ENCODE results near the gene WNK1.

DNA sequence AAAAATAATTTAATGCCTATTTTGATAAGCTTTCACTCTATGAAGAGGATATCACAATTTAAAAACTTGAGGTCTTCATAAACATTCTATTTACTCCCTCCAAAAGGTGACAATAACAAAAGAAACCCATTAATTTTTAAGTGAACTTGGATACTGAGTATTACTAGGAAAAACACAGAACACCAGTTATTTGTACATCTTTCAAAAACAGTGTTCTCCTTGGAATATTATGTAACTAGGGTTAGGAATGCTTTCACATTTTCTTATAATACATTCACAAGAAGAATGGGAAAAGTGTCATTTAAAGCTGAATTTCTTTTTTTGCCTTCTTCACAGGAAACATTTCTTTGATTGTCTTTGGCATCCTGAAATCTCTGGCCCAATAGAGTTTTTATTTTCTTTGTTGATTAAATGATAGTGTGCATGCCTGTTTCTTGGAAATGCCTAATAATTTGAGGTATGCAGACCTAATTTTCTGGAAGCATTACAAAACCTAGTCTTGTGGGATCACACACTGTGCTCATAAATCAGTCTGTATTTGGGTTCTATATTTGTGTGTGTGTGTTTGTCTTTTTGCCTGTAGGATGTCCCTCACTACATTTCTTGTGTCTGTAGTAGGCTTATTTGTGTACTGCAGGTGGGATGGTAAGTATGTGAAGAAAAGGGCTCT is 76.5 kb downstream of the WNK1 start:
- TF ChIP-seq POLR2A (IDR thresholded peaks at IDR 0.05; ENCODE audit: low read depth, low read length) (no peak), POLR2AphosphoS5 (IDR thresholded peaks at IDR 0.05; ENCODE audit: low read depth, low read length) (no peak)
